ENCODE data around the gene IGFBP2.

Gene IGFBP2

DNA sequence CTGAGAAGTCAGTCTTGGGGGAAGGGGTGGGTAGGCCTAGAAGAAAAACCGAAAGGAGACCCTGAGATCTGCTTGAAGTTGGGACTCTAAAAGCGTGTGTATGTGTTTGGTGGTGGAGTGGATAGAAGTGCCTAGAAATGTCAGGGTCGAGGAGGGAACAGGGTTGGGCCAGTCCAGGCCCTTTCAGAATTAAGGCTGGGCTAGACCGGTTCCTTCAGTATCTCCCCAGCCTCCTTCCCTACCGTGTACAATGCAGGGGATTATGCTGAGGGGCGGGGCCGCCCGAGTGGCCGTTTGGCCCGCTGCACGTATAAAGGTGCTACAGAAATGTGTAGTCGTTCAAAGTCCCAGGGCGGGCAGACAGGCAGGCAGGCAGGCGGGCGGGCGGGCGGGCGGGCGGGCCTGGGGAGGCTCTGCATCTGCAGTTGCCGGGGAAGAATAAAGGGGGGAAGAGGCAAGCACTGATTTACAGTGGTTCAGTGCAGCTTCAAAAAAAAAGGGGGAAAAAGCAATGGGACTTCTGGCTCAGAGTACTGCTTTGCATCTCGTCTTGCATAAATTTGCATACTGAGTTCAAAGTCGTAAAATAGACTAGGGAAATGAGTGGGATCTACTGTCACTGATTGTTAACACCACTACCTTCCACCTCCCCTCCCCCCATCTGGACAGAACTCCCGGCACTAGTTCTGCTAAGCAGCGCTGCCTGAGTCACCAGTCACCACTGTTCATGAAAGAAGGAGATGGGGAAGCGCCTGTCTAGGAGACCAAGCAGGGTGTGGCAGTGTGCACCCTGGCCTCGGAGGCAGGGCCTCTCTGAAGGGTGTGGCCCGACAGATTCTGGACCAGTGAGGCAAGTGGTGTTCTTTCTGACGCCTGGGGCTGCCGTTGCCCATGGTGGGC lies 3.6 kb downstream of the IGFBP2 start:
- Histone ChIP-seq H3K36me3 (ENCODE audit: low read depth) (peaks cover 13% of the 10 kb centered on the region), H3K27me3 (ENCODE audit: insufficient read depth, poor library complexity, severe bottlenecking) (no peaks in the 10 kb centered on the region), H3K4me3 (ENCODE audit: severe bottlenecking) (no peak overlapping the region), H3K9me3 (ENCODE audit: severe bottlenecking) (no peaks in the 10 kb centered on the region), H3K4me1 (ENCODE audit: insufficient read depth, poor library complexity, severe bottlenecking) (peaks cover 26% of the 10 kb centered on the region), H3K27ac (ENCODE audit: poor library complexity, severe bottlenecking) (peak overlapping the region; percentile 48)
- DNase-seq (ENCODE audit: low spot score) (peak; percentile 80), ATAC-seq (ENCODE audit: low read depth) (peak; percentile 75)
- TF ChIP-seq, protein P1, sequence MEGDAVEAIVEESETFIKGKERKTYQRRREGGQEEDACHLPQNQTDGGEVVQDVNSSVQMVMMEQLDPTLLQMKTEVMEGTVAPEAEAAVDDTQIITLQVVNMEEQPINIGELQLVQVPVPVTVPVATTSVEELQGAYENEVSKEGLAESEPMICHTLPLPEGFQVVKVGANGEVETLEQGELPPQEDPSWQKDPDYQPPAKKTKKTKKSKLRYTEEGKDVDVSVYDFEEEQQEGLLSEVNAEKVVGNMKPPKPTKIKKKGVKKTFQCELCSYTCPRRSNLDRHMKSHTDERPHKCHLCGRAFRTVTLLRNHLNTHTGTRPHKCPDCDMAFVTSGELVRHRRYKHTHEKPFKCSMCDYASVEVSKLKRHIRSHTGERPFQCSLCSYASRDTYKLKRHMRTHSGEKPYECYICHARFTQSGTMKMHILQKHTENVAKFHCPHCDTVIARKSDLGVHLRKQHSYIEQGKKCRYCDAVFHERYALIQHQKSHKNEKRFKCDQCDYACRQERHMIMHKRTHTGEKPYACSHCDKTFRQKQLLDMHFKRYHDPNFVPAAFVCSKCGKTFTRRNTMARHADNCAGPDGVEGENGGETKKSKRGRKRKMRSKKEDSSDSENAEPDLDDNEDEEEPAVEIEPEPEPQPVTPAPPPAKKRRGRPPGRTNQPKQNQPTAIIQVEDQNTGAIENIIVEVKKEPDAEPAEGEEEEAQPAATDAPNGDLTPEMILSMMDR (IDR thresholded peaks at IDR 0.05; ENCODE audit: poor library complexity, severe bottlenecking) = no peak

DNA sequence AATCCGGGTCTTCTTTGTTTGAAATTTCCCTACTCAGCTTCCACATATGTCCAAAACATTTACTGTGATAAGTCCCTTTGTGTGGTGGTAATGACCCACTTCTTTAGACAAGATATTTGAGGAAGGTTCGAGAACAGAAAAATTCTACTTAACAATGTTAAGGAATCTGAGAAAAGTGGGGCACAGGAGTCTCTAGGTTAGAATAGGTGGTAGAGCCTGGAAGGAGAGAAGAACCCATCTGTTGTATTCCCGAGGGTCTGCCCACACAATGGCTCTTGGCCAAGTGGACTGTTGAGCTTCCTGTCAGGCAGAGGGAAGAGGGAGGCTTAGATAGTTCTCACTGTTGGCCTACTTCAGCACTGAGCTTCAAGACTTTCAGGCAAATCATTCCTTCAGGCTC lies 4.3 kb downstream of the IGFBP2 start:
- ATAC-seq (ENCODE audit: low read depth) = no peak
- DNase-seq (ENCODE audit: low spot score) = no peak
- peak overlapping the region; percentile 48 for H3K27ac ChIP-seq (ENCODE audit: poor library complexity, severe bottlenecking)

DNA sequence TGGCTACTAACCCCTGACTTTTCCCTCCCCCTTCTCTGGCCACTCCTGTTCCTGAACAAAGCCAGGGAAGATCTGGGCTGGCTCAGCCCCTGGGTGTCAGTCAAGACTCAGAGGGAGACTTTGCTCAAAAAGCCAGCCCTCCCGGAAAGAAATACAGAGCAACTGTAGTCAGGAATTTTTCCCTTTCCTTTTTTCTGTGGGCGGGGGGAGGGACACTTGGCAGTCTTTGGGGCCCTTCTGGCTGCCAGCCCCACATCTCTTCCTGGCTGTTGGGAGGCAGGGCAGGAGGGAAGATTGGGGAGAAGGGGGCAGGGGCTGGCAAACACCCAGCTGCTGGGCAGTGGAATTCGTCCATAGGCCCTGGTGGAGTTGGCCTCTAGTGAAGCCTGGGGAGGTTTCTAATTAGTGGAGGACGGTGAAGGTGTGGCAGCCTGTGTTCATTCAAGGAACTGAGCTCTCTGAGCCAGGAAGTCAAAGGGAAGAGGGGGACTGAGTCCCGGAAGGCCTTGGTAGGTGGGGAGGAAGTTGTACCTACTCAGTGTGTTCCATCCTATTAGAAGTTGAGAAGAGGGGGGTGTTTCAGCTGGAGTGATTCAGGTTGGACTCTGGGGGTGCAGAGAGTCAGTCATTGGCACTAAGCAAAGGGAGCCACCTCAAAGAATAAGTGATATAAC lies 10.9 kb downstream of the IGFBP2 start:
- H3K36me3 ChIP-seq (ENCODE audit: low read depth) = peaks cover 11% of the 10 kb centered on the region
- TF ChIP-seq, protein P1 (IDR thresholded peaks at IDR 0.05; ENCODE audit: poor library complexity, severe bottlenecking) = no peak
- H3K27ac ChIP-seq (ENCODE audit: poor library complexity, severe bottlenecking) = no peak overlapping the region
- no peaks in the 10 kb centered on the region for H3K27me3 ChIP-seq (ENCODE audit: insufficient read depth, poor library complexity, severe bottlenecking)
- H3K4me3 ChIP-seq (ENCODE audit: severe bottlenecking) = no peak overlapping the region
- no peaks in the 10 kb centered on the region for H3K9me3 ChIP-seq (ENCODE audit: severe bottlenecking)
- H3K4me1 ChIP-seq (ENCODE audit: insufficient read depth, poor library complexity, severe bottlenecking) = peaks cover 18% of the 10 kb centered on the region
- ATAC-seq (ENCODE audit: low read depth) (no peak), DNase-seq (ENCODE audit: low spot score) (no peak)

More for the DNA sequence above, 4.3 kb downstream of the IGFBP2 start:
- TF ChIP-seq, protein P1 (IDR thresholded peaks at IDR 0.05; ENCODE audit: poor library complexity, severe bottlenecking) = no peak
- H3K4me3 ChIP-seq (ENCODE audit: severe bottlenecking) = no peak overlapping the region
- H3K9me3 ChIP-seq (ENCODE audit: severe bottlenecking) = no peaks in the 10 kb centered on the region
- peaks cover 26% of the 10 kb centered on the region for H3K4me1 ChIP-seq (ENCODE audit: insufficient read depth, poor library complexity, severe bottlenecking)
- peaks cover 13% of the 10 kb centered on the region for H3K36me3 ChIP-seq (ENCODE audit: low read depth)
- no peaks in the 10 kb centered on the region for H3K27me3 ChIP-seq (ENCODE audit: insufficient read depth, poor library complexity, severe bottlenecking)

DNA sequence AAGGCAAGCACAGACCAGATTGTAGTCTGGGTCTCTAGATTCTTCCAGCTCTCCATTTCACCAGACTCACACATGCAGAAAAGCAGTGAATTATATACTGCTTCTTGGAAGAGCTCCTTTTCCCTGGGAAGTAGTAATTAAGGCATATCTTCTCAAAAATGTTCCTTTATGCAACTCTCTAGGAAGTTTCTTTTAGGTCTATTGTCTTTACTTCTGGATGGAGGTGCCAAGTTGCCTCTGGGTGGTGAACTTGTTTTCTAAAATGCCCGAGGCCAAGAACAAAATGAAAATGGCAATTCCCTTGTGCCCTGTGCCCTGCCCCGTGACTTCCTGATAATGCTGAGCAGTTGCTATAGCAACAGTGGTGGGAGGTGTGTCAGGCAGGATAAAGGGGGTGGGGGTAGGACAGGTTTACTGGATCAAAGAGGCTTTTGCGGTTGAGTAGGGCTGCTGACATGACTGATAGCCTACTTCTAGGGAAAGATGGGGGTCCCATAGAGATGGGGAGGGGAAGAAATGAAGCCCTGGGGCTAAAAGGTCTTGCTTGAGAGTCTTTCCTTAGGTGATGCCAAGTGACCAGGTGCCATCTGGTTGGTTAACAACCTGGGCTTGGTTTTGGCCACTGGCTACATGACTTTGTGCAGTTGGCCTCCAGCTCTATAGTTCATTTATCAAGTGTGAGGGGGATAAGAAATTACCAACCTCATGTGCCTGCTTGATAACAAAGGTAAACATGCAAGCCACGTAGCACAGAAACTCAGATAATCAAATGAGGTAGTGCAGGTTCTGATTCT lies 11.8 kb downstream of the IGFBP2 start:
- ATAC-seq (ENCODE audit: low read depth) (no peak), DNase-seq (ENCODE audit: low spot score) (no peak)
- Histone ChIP-seq H3K4me3 (ENCODE audit: severe bottlenecking) (no peak overlapping the region), H3K27me3 (ENCODE audit: insufficient read depth, poor library complexity, severe bottlenecking) (no peaks in the 10 kb centered on the region), H3K36me3 (ENCODE audit: low read depth) (peaks cover 9% of the 10 kb centered on the region), H3K9me3 (ENCODE audit: severe bottlenecking) (no peaks in the 10 kb centered on the region), H3K27ac (ENCODE audit: poor library complexity, severe bottlenecking) (no peak overlapping the region), H3K4me1 (ENCODE audit: insufficient read depth, poor library complexity, severe bottlenecking) (peaks cover 18% of the 10 kb centered on the region)
- TF ChIP-seq, protein P1 (IDR thresholded peaks at IDR 0.05; ENCODE audit: poor library complexity, severe bottlenecking) = no peak
